ENCODE results near the gene TBC1D4. TPM values are rescaled to one million over a fixed set of nuclear protein-coding genes. Genes with fewer than 3 reads are reported as not detected.

The TBC1D4 gene
- total RNA-seq, 2 experiments from 2014 or later = 37.4 to 42.0 TPM

DNA sequence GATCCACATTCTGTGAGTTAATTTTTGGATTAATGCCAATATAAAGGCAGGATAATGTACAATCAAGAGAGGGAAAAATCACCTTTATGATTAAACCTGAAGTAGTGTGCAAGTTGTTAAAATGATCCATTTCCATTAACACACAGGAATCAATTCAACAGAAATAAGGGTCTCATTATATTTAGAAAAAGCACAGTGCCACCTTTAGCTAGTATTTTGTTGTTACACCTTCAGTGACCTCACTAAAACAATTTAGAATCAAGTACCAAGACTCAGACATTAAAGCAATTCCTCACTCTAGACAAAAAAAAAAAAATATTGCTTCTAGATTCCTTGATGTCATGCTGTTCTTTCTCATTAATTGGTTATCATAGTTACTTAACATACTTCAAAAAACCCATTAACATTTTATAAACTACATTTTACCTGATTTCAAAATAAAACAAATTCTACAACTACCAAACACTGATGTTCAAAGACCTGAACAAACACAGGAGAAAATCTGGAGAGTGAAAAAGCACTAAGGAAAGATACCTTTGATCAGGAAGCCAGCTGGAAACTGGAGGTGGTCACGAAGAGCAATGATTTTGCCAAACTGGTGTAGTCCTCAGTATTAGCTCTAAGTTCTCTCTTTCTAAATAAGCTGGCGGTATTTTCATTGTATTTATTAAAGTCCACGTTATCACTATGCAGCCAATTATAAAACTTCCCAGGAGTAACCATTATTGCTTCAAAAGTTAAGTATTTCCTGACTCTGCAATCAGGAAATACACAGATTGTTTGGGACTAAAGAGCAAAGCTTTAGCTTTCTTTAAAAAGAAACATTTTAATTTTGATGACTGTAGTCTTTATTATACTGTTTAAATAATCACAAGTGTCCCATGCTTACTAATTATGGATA is 115.3 kb downstream of the TBC1D4 start:
- Histone ChIP-seq H3K9me3 (ENCODE audit: control insufficient read depth in 1 of 2, insufficient read depth in 1 of 2, low read length in 2 of 2) (no peaks in the 10 kb centered on the region), H3K27ac (ENCODE audit: low read depth in 1 of 2, low read length in 2 of 2) (no peak overlapping the region), H3K4me1 (ENCODE audit: insufficient read depth, low read length) (no peaks in the 10 kb centered on the region), H3K4me3 (ENCODE audit: low read length) (no peak overlapping the region), H3K27me3 (ENCODE audit: control insufficient read depth in 1 of 2, insufficient read depth in 2 of 2, low read length in 2 of 2) (no peaks in the 10 kb centered on the region), H3K36me3 (ENCODE audit: insufficient read depth, low read length) (no peaks in the 10 kb centered on the region)
- intact Hi-C loops (cut with DNase I, micrococcal nuclease) = no loop called here
- DNase-seq (no peak), ATAC-seq (ENCODE audit: poor library complexity) (no peak)
- Mint-ChIP-seq H3K36me3 (ENCODE audit: low read depth) (no peaks in the 10 kb centered on the region), H3K4me3 (no peak overlapping the region), H3K4me1 (ENCODE audit: low read depth) (peaks cover 8% of the 10 kb centered on the region), H3K9me3 (no peaks in the 10 kb centered on the region), H3K27ac (no peak overlapping the region), H3K27me3 (no peaks in the 10 kb centered on the region)
- ChIA-PET CTCF (interaction anchor here (0.7 to 1.6 kb wide), 2 partner anchors 9 to 147 kb away, joined by 3 to 6 read pairs; no protein-coding TSS in a partner anchor), POLR2A (interaction anchor here (0.7 to 1.5 kb wide), 3 partner anchors 9 to 191 kb away, joined by 3 to 4 read pairs (median 3); no protein-coding TSS in a partner anchor)
- TF ChIP-seq, protein P1, sequence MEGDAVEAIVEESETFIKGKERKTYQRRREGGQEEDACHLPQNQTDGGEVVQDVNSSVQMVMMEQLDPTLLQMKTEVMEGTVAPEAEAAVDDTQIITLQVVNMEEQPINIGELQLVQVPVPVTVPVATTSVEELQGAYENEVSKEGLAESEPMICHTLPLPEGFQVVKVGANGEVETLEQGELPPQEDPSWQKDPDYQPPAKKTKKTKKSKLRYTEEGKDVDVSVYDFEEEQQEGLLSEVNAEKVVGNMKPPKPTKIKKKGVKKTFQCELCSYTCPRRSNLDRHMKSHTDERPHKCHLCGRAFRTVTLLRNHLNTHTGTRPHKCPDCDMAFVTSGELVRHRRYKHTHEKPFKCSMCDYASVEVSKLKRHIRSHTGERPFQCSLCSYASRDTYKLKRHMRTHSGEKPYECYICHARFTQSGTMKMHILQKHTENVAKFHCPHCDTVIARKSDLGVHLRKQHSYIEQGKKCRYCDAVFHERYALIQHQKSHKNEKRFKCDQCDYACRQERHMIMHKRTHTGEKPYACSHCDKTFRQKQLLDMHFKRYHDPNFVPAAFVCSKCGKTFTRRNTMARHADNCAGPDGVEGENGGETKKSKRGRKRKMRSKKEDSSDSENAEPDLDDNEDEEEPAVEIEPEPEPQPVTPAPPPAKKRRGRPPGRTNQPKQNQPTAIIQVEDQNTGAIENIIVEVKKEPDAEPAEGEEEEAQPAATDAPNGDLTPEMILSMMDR (IDR thresholded peaks at IDR 0.05) = no peak

DNA sequence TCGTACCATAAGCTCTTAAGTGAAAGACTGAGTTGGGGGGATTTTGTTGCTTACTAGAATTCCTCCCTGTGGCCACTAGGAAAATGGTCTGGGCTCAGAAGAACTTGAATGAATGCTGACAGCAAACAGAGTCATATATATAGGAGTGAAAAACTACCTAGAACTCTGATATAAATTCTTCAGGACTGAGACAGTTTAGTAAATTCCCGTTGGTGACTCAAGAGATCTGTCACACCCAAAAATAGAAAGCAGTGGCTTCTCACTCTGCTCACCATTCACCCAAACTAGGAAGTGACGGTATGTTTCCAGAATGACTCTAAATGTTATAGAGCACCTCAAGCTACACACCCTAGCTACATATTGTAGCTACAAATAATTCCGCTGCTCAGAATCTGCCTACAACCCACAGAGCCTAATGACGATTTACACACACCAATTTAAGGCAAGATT is 116.2 kb downstream of the TBC1D4 start:
- Histone ChIP-seq H3K27me3 (ENCODE audit: control insufficient read depth in 1 of 2, insufficient read depth in 2 of 2, low read length in 2 of 2) (no peaks in the 10 kb centered on the region), H3K27ac (ENCODE audit: low read depth in 1 of 2, low read length in 2 of 2) (no peak overlapping the region), H3K4me3 (ENCODE audit: low read length) (no peak overlapping the region), H3K36me3 (ENCODE audit: insufficient read depth, low read length) (no peaks in the 10 kb centered on the region), H3K4me1 (ENCODE audit: insufficient read depth, low read length) (no peaks in the 10 kb centered on the region), H3K9me3 (ENCODE audit: control insufficient read depth in 1 of 2, insufficient read depth in 1 of 2, low read length in 2 of 2) (no peaks in the 10 kb centered on the region)
- H3K36me3 Mint-ChIP-seq (ENCODE audit: low read depth) = no peaks in the 10 kb centered on the region
- TF ChIP-seq, protein P1 (IDR thresholded peaks at IDR 0.05) = no peak
- no peaks in the 10 kb centered on the region for H3K27me3 Mint-ChIP-seq
- no peaks in the 10 kb centered on the region for H3K9me3 Mint-ChIP-seq
- ATAC-seq (ENCODE audit: poor library complexity) = peak; percentile 52
- H3K27ac Mint-ChIP-seq = no peak overlapping the region
- ChIA-PET CTCF (no interaction called here), POLR2A (interaction anchor here (0.6 to 1.5 kb wide), 2 partner anchors 39 kb away, joined by 3 read pairs; no protein-coding TSS in a partner anchor)
- intact Hi-C loops (cut with DNase I, micrococcal nuclease) = no loop called here
- DNase-seq = peak in 3 of 14 experiments; percentile 16 to 53 (median 34)
- no peak overlapping the region for H3K4me3 Mint-ChIP-seq
- H3K4me1 Mint-ChIP-seq (ENCODE audit: low read depth) = peaks cover 8% of the 10 kb centered on the region

DNA sequence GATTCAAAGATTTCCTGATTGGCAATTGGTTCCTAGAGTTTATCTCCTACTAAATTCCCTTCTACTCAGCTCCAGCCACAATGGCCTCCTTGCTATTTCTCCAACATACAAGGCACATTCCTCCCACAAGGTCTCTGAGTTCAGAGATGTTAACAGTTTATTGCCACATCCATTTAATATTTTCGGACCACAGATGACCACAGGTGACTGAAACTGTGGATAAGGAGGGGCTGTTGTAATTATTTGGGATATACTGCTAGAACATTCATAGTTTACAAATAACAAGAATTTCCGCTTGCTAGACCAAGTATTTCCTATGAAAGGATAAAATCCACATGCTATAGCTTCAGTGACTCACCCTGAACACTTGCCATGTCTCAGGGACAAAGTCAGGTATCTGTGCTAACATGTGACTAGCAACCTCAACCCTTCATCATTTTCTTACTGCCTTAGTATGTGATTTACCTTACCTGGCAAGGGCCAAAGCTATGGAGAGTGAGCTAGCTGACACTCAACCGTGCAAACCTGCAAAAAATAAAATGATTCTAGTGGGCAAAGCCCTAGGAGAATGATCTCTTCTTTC is 117.7 kb downstream of the TBC1D4 start:
- no peaks in the 10 kb centered on the region for H3K27me3 Mint-ChIP-seq
- Histone ChIP-seq H3K4me3 (ENCODE audit: low read length) (no peak overlapping the region), H3K27me3 (ENCODE audit: control insufficient read depth in 1 of 2, insufficient read depth in 2 of 2, low read length in 2 of 2) (no peaks in the 10 kb centered on the region), H3K36me3 (ENCODE audit: insufficient read depth, low read length) (no peaks in the 10 kb centered on the region), H3K9me3 (ENCODE audit: control insufficient read depth in 1 of 2, insufficient read depth in 1 of 2, low read length in 2 of 2) (no peaks in the 10 kb centered on the region), H3K4me1 (ENCODE audit: insufficient read depth, low read length) (no peaks in the 10 kb centered on the region), H3K27ac (ENCODE audit: low read depth in 1 of 2, low read length in 2 of 2) (no peak overlapping the region)
- ChIA-PET POLR2A (interaction anchor here (1.6 kb wide), 1 partner anchor 38 kb away, joined by 7 read pairs; no protein-coding TSS in a partner anchor), CTCF (no interaction called here)
- no peak overlapping the region for H3K27ac Mint-ChIP-seq
- no peaks in the 10 kb centered on the region for H3K9me3 Mint-ChIP-seq
- TF ChIP-seq, protein P1 (IDR thresholded peaks at IDR 0.05) = no peak
- H3K4me1 Mint-ChIP-seq (ENCODE audit: low read depth) = peaks cover 8% of the 10 kb centered on the region
- DNase-seq = no peak
- intact Hi-C loops (cut with DNase I, micrococcal nuclease) = no loop called here
- H3K36me3 Mint-ChIP-seq (ENCODE audit: low read depth) = no peaks in the 10 kb centered on the region
- H3K4me3 Mint-ChIP-seq = no peak overlapping the region
- ATAC-seq (ENCODE audit: poor library complexity) = no peak

Measured in CD4-positive, alpha-beta T cell (primary cell).